K562 (cell line): ENCODE data around the gene TERC. TPM values are rescaled to one million over a fixed set of nuclear protein-coding genes. Genes with fewer than 3 reads are reported as not detected.

ENCODE experiments used
- ATAC-seq: fragments of 200-7000 bp; cut with Tn5 transposase; 3 replicates; pipeline ENCODE4 v1.9.1; 2020; ENCODE audit warnings: moderate library complexity
- BruUV-seq: library from RNA; stranded (reverse); fragments of 400-500 nt; replicated peaks from 2 replicates; lab custom pipeline; 2021; lab: Mats Ljungman, UMichigan
- CTCF ChIA-PET: fragments of 300-600 bp; formaldehyde crosslinking; extraction: SDS; loops from one replicate; lab custom pipeline; 2021; ENCODE audit warnings: low intra/inter-chr PET ratio; lab: Yijun Ruan, JAX
- POLR2A ChIA-PET: fragments of 300-600, 350-650 bp; sonication (Branson Sonifier 250); formaldehyde crosslinking; extraction: SDS; loops from one replicate; lab custom pipeline; 2021; ENCODE audit warnings: antibody characterized with exemption, inconsistent platforms; lab: Yijun Ruan, JAX
- DNase-seq, 4 experiments: peaks; one replicate each; pipeline versions ENCODE4 v3.0.0 to v3.0.0-alpha.2; 2011 to 2018; ENCODE audit warnings: low spot score in 3 of 4, mixed read lengths in 3 of 4; ENCODE audit errors: extremely low read depth in 1 of 4
- FAIRE-seq: peaks from 2 replicates; lab custom pipeline; 2011; peaks lifted over from hg19 to GRCh38; lab: Jason Lieb, UNC
- H2AFZ ChIP-seq: 2 replicates; pipeline ENCODE4 v1.6.0; 2011; ENCODE audit warnings: low read depth, low read length, control low read depth, inconsistent platforms
- H3K27ac ChIP-seq: fragments of 200-600 bp; 3 replicates; pipeline ENCODE4 v1.8.0; 2011; ENCODE audit warnings: low read depth, mild to moderate bottlenecking, control low read depth, inconsistent platforms, low read length, moderate library complexity, mixed read lengths; ENCODE audit errors: extremely low read depth
- H3K27me3 ChIP-seq, 2 experiments: fragments of 300-600 bp in 1 of 2; 2 replicates in 1 of 2; 3 replicates in 1 of 2; pipeline versions ENCODE4 v1.6.0 to v1.8.0; 2011; ENCODE audit warnings: inconsistent platforms in 2 of 2, low read length in 2 of 2, mild to moderate bottlenecking in 1 of 2, mixed read lengths in 1 of 2, moderate library complexity in 1 of 2; ENCODE audit not compliant: control insufficient read depth in 2 of 2, insufficient read depth in 2 of 2
- H3K36me3 ChIP-seq: fragments of 300-600 bp; 3 replicates; pipeline ENCODE4 v1.8.0; 2011; ENCODE audit warnings: mild to moderate bottlenecking, low read length, inconsistent platforms; ENCODE audit not compliant: control insufficient read depth, insufficient read depth
- H3K4me1 ChIP-seq, 2 experiments: fragments of 200-600 bp in 1 of 2; replicated peaks in 1 of 2; 2 replicates in 1 of 2; 3 replicates in 1 of 2; pipeline versions ENCODE4 v1.5.1 to v1.8.0; 2011; ENCODE audit warnings: inconsistent platforms in 2 of 2, low read length in 2 of 2, mild to moderate bottlenecking in 1 of 2, mixed read lengths in 1 of 2, moderate library complexity in 1 of 2; ENCODE audit not compliant: control insufficient read depth in 2 of 2, insufficient read depth in 2 of 2
- H3K4me2 ChIP-seq: 2 replicates; pipeline ENCODE4 v1.6.1; 2011; ENCODE audit warnings: low read length, control low read depth, inconsistent platforms, mixed read lengths; ENCODE audit not compliant: insufficient read depth
- H3K4me3 ChIP-seq: fragments of 200-600 bp; sonication (generic), shearing (Covaris generic); 2 replicates; pipeline ENCODE4 v1.5.1; 2016; ENCODE audit warnings: control low read depth, inconsistent platforms
- H3K79me2 ChIP-seq: fragments of 200-600 bp; 3 replicates; pipeline ENCODE4 v1.8.0; 2011; ENCODE audit warnings: low read length, inconsistent platforms; ENCODE audit not compliant: control insufficient read depth, insufficient read depth
- H3K9ac ChIP-seq, 2 experiments: 2 replicates each; pipeline versions ENCODE4 v1.6.0 to v1.6.1; 2011; ENCODE audit warnings: low read depth in 2 of 2, low read length in 2 of 2, control low read depth in 1 of 2, inconsistent platforms in 1 of 2, mild to moderate bottlenecking in 1 of 2, mixed read lengths in 1 of 2; ENCODE audit not compliant: insufficient read depth in 1 of 2
- H3K9me1 ChIP-seq: one replicate; pipeline ENCODE4 v1.6.0; 2011; ENCODE audit warnings: inconsistent platforms, mild to moderate bottlenecking, low read length, moderate library complexity; ENCODE audit not compliant: control insufficient read depth, insufficient read depth
- H3K9me3 ChIP-seq: replicated peaks from 2 replicates; pipeline ENCODE4 v1.5.1; 2011; ENCODE audit warnings: low read depth, low read length, inconsistent platforms; ENCODE audit not compliant: control insufficient read depth, insufficient read depth
- H4K20me1 ChIP-seq: replicated peaks from 2 replicates; pipeline ENCODE4 v1.6.1; 2011; ENCODE audit warnings: low read length, inconsistent platforms, mixed read lengths; ENCODE audit not compliant: control insufficient read depth, insufficient read depth
- CBX3 ChIP-seq, 2 experiments: IDR thresholded peaks; 1 replicate in 1 of 2; 2 replicates in 1 of 2; pipeline ENCODE4 v1.6.1; 2012; ENCODE audit warnings: inconsistent platforms in 2 of 2, low read length in 2 of 2, borderline replicate concordance in 1 of 2, control low read depth in 1 of 2
- CC2D1A ChIP-seq: fragments of 450-650 bp; IDR thresholded peaks from 2 replicates; pipeline ENCODE4 v1.6.1; 2017; ENCODE audit warnings: mild to moderate bottlenecking
- CHAMP1 ChIP-seq: fragments of 450-650 bp; IDR thresholded peaks from 2 replicates; pipeline ENCODE4 v1.6.1; 2016; ENCODE audit warnings: mild to moderate bottlenecking
- RFX5 ChIP-seq: IDR thresholded peaks from 2 replicates; pipeline ENCODE4 v1.6.1; 2011; ENCODE audit warnings: low read depth, mild to moderate bottlenecking, improper control_type of control experiment, low read length
- ZBTB33 ChIP-seq: sonication (generic); formaldehyde crosslinking; IDR thresholded peaks from 2 replicates; pipeline ENCODE4 v1.8.1; 2023; ENCODE audit warnings: mild to moderate bottlenecking, missing genetic modification reagents
- WGBS: fragments of 100-300 bp; shearing (Covaris generic); methylation state at CpG from one replicate; pipeline ENCODE4 v1.1.6; 2016; ENCODE audit warnings: low coverage, mixed read lengths; ENCODE audit not compliant: insufficient coverage; ENCODE audit errors: missing lambda C conversion rate; 5-methylcytosine and 5-hydroxymethylcytosine counted together
- in situ Hi-C: fragments of 300-500 bp; cut with MboI; formaldehyde crosslinking; loops from 4 replicates; pipeline ENCODE4 v1.15.0; 2018; ENCODE audit warnings: inconsistent platforms, mixed read lengths
- intact Hi-C: fragments of 100-400 bp; cut with micrococcal nuclease; formaldehyde crosslinking; loops from 2 replicates; pipeline ENCODE4 v1.14.2; 2022
- polyA plus RNA-seq, 8 experiments: library from polyadenylated mRNA; depleted of rRNA in 4 of 8; stranded (reverse) in 5 of 8; unstranded in 3 of 8; fragments of >200 nt; fragmentation: Nextera tagmentation in 2 of 8; fragmentation: Illumina TruSeq in 1 of 8; extraction: Ambion mirVana in 2 of 8; extraction: Trizol in 1 of 8; gene quantifications; 2 replicates each; pipeline versions ENCODE4 v1.2.1 to v1.2.3, GENCODE V29; 2011 to 2014; ENCODE audit warnings: inconsistent platforms in 1 of 8, missing spikeins in 1 of 8
- total RNA-seq, 7 experiments: library from RNA; depleted of rRNA in 6 of 7; stranded (reverse); fragments of >200 nt in 6 of 7; fragmentation: Illumina TruSeq in 2 of 7; extraction: Trizol in 2 of 7; gene quantifications; 2 replicates each; pipeline versions ENCODE4 v1.2.1 to v1.2.3, GENCODE V29; 2011 to 2021; ENCODE audit warnings: low replicate concordance in 1 of 7

TERC gene
- total and polyA plus RNA-seq, 9 of the 15 experiments (the other 6 are each of a cell fraction or from before 2014, with no cell fraction given) = 0.77 to 234 (median 27.9) TPM; not detected in 3

- 97% methylated on average over 16 of the region's 51 CpGs for WGBS
Measured at GRCh38 chr3:169769287-169770181, 4.7 kb upstream of the TERC start, which contains the start of gene ACTRT3. TSS of gene ACTRT3 (minus strand) at chr3:169769561. CDS start at chr3:169769520, 41 bp downstream.

More at GRCh38 chr3:169769287-169770181, 4.7 kb upstream of the TERC start, which contains the start of gene ACTRT3:
- no peaks in the 10 kb centered on the region for H3K27me3 ChIP-seq
- peaks cover 4% of the 10 kb centered on the region; the same call in 1 of the 2 replicates for H3K9me3 ChIP-seq
- H3K4me2 ChIP-seq = no peak within 1 kb of the TSS
- H3K4me3 ChIP-seq = no peak within 1 kb of the TSS
- H3K36me3 ChIP-seq = peaks cover 6% of the 10 kb centered on the region; the same call in 2 of the 3 replicates
- no peak for FAIRE-seq
- ATAC-seq = no peak
- peaks cover 23% of the 10 kb centered on the region for H3K79me2 ChIP-seq
- no peak within 1 kb of the TSS for H2AFZ ChIP-seq
- DNase-seq = no peak
- peaks cover 4 to 11% of the 10 kb centered on the region in 2 experiments; a peak in 4 of 5 replicates for H3K4me1 ChIP-seq
- peak; percentile 82 for TF ChIP-seq CHAMP1
- 0 out of 2 replicates have a peak, but pooled peaks have one; percentile 39 for TF ChIP-seq CC2D1A
- TF ChIP-seq RFX5 = no peak
- peak in 1 of 2 experiments; percentile 27; a peak in 1 of 3 replicates for TF ChIP-seq CBX3 (IDR thresholded peaks at IDR 0.05; ENCODE audit: borderline replicate concordance in 1 of 2, low read length in 2 of 2)
- peak; percentile 88 for TF ChIP-seq ZBTB33
- CTCF ChIA-PET = no interaction called here
- BruUV-seq = no TSS peak
- in situ Hi-C loops (no loop called here), intact Hi-C loops (no loop called here)
- H3K9ac ChIP-seq = no peak within 1 kb of the TSS
- H3K9me1 ChIP-seq = no peaks in the 10 kb centered on the region
- POLR2A ChIA-PET = no interaction called here
- no peak within 1 kb of the TSS for H3K27ac ChIP-seq
- no peaks in the 10 kb centered on the region for H4K20me1 ChIP-seq
